SU-DHL-6 (cell line): ENCODE measurements around the gene ERBB4.

Experiments
- H2AFZ ChIP-seq: fragments of 200-600 bp; sonication (generic); 2 replicates; pipeline ENCODE4 v1.6.1; 2014; ENCODE audit warnings: low read depth, mild to moderate bottlenecking, moderate library complexity, mixed read lengths, antibody characterized with exemption, low read length; ENCODE audit not compliant: severe bottlenecking
- H3F3A ChIP-seq: fragments of 200-600 bp; shearing (Covaris generic); 2 replicates; pipeline ENCODE4 v1.6.0; 2016; ENCODE audit warnings: antibody characterized with exemption, mild to moderate bottlenecking; ENCODE audit not compliant: insufficient read depth
- H3K27ac ChIP-seq: fragments of 200-600 bp; sonication (generic); 2 replicates; pipeline ENCODE4 v1.5.1; 2016; ENCODE audit warnings: low read depth, mild to moderate bottlenecking, low read length, moderate library complexity, mixed read lengths
- H3K27me3 ChIP-seq: fragments of 200-600 bp; sonication (generic), shearing (Covaris generic); 2 replicates; pipeline ENCODE4 v1.6.0; 2014; ENCODE audit warnings: mild to moderate bottlenecking, low read length
- H3K36me3 ChIP-seq: fragments of 200-600 bp; sonication (generic); 2 replicates; pipeline ENCODE4 v1.6.1; 2014; ENCODE audit warnings: mild to moderate bottlenecking, low read length, mixed read lengths
- H3K4me2 ChIP-seq: fragments of 300-600, 200-600 bp; shearing (Covaris generic), sonication (generic); 2 replicates; pipeline ENCODE4 v1.6.0; 2014; ENCODE audit warnings: low read length, low read depth, mild to moderate bottlenecking; ENCODE audit not compliant: poor library complexity, severe bottlenecking
- H3K4me3 ChIP-seq: fragments of 200-600 bp; sonication (generic); 2 replicates; pipeline ENCODE4 v1.5.1; 2014; ENCODE audit warnings: antibody characterized with exemption, low read length, mild to moderate bottlenecking, mixed read lengths; ENCODE audit not compliant: insufficient read depth, poor library complexity, severe bottlenecking
- H3K79me2 ChIP-seq: fragments of 200-600 bp; sonication (generic); 2 replicates; pipeline ENCODE4 v1.6.1; 2014; ENCODE audit warnings: mild to moderate bottlenecking, low read length, moderate library complexity; ENCODE audit not compliant: insufficient read depth
- H3K9ac ChIP-seq: fragments of 200-600 bp; sonication (generic); 2 replicates; pipeline ENCODE4 v1.7.0; 2014; ENCODE audit warnings: mild to moderate bottlenecking, low read length
- H3K9me2 ChIP-seq: fragments of 200-600 bp; sonication (generic); replicated peaks from 2 replicates; pipeline ENCODE4 v1.6.1; 2014; ENCODE audit warnings: low read length; ENCODE audit not compliant: insufficient read depth
- H3K9me3 ChIP-seq: fragments of 200-600 bp; sonication (generic); 2 replicates; pipeline ENCODE4 v1.6.1; 2014; ENCODE audit warnings: low read length, mixed read lengths; ENCODE audit not compliant: insufficient read depth
- H4K20me1 ChIP-seq: fragments of 200-600 bp; sonication (generic); 2 replicates; pipeline ENCODE4 v1.6.1; 2014; ENCODE audit warnings: low read depth, mild to moderate bottlenecking, antibody characterized with exemption, low read length, moderate library complexity, mixed read lengths
- CTCF ChIP-seq: fragments of 200-600 bp; sonication (generic); IDR thresholded peaks from one replicate; pipeline ENCODE4 v1.5.1; 2017; ENCODE audit warnings: antibody characterized with exemption, mild to moderate bottlenecking, low read length, moderate library complexity; ENCODE audit not compliant: insufficient read depth, poor library complexity, severe bottlenecking
- EZH2phosphoT487 ChIP-seq: fragments of 200-600 bp; sonication (generic), shearing (Covaris generic); conservative IDR thresholded peaks from 2 replicates; pipeline ENCODE4 v1.6.1; 2018; ENCODE audit warnings: mild to moderate bottlenecking, antibody characterized with exemption, low read length, moderate library complexity, mixed read lengths

ERBB4 gene

GRCh38 chr2:211762479-211762878 is 776.1 kb downstream of the ERBB4 start:
- no peak for TF ChIP-seq EZH2phosphoT487
- TF ChIP-seq CTCF = no peak
- Histone ChIP-seq H3F3A (no peaks in the 10 kb centered on the region), H3K4me2 (no peak overlapping the region), H3K9ac (no peak overlapping the region), H3K9me3 (no peaks in the 10 kb centered on the region), H3K27me3 (no peaks in the 10 kb centered on the region), H2AFZ (no peak overlapping the region), H4K20me1 (no peaks in the 10 kb centered on the region), H3K36me3 (no peaks in the 10 kb centered on the region), H3K9me2 (no peaks in the 10 kb centered on the region), H3K79me2 (no peaks in the 10 kb centered on the region), H3K4me3 (no peak overlapping the region), H3K27ac (no peak overlapping the region)

- TF ChIP-seq EZH2phosphoT487 = no peak
- no peak for TF ChIP-seq CTCF
- Histone ChIP-seq H3K27me3 (no peaks in the 10 kb centered on the region), H3K36me3 (no peaks in the 10 kb centered on the region), H3K9me3 (no peaks in the 10 kb centered on the region), H3F3A (no peaks in the 10 kb centered on the region), H3K27ac (no peak overlapping the region), H3K9me2 (no peaks in the 10 kb centered on the region), H3K79me2 (no peaks in the 10 kb centered on the region), H2AFZ (no peak overlapping the region), H3K4me3 (no peak overlapping the region), H3K9ac (no peak overlapping the region), H4K20me1 (no peaks in the 10 kb centered on the region), H3K4me2 (no peak overlapping the region)
These were observed 778.5 kb downstream of the ERBB4 start for GRCh38 chr2:211760103-211760502.

- Histone ChIP-seq H3K79me2 (no peaks in the 10 kb centered on the region), H3K4me2 (no peak overlapping the region), H3K4me3 (no peak overlapping the region), H3K27ac (no peak overlapping the region), H2AFZ (no peak overlapping the region), H3K27me3 (no peaks in the 10 kb centered on the region), H4K20me1 (no peaks in the 10 kb centered on the region), H3F3A (no peaks in the 10 kb centered on the region), H3K9me2 (no peaks in the 10 kb centered on the region), H3K9ac (no peak overlapping the region), H3K9me3 (no peaks in the 10 kb centered on the region), H3K36me3 (no peaks in the 10 kb centered on the region)
- no peak for TF ChIP-seq EZH2phosphoT487
- no peak for TF ChIP-seq CTCF
These were observed 782.3 kb downstream of the ERBB4 start for GRCh38 chr2:211756266-211756665.
